ENCODE measurements around the gene APRT. TPM values are rescaled to one million over a fixed set of nuclear protein-coding genes. Genes with fewer than 3 reads are reported as not detected.

Gene APRT
- total and polyA plus RNA-seq, 9 of the 15 experiments (the other 6 are each of a cell fraction or from before 2014, with no cell fraction given): 41.7 to 409 (median 146) TPM

GRCh38 chr16:88782454-88783390 lies 29.0 kb downstream of the APRT start (continued):
- TF ChIP-seq KAT2B (IDR thresholded peaks at IDR 0.05; ENCODE audit: low read depth, low read length) (no peak), ZFX (CRISPR knock-in tag; IDR thresholded peaks at IDR 0.05) (peak; percentile 41; the same call in 1 of the 2 replicates), RBM22 (IDR thresholded peaks at IDR 0.05; ENCODE audit: low read depth, low read length, poor library complexity, severe bottlenecking) (peak; percentile 48), NELFE (IDR thresholded peaks at IDR 0.05; ENCODE audit: insufficient read depth, insufficient read length) (no peak), ZNF780A (CRISPR knock-in tag; IDR thresholded peaks at IDR 0.05) (no peak), MCM2 (IDR thresholded peaks at IDR 0.05; ENCODE audit: low read depth) (no peak), KDM5B (IDR thresholded peaks at IDR 0.05; ENCODE audit: insufficient replicate concordance, low read depth, low read length) (peak; percentile 14), ZC3H4 (CRISPR knock-in tag; IDR thresholded peaks at IDR 0.05; ENCODE audit: borderline replicate concordance) (0 out of 2 replicates have a peak, but pooled peaks have one; percentile 65), NRF1 (conservative IDR thresholded peaks at IDR 0.05 in 1 of 2, IDR thresholded peaks at IDR 0.05 in 1 of 2) (peak; percentile 51 to 57; a peak in 2 of 4 replicates), CCNT2 (IDR thresholded peaks at IDR 0.05; ENCODE audit: borderline replicate concordance, extremely low read depth, insufficient read length, low read depth, low read length) (no peak), FOSL1 (tag; conservative IDR thresholded peaks at IDR 0.05) (peak; percentile 74; the same call in 1 of the 2 replicates), ZBTB2 (IDR thresholded peaks at IDR 0.05) (0 out of 2 replicates have a peak, but pooled peaks have one; percentile 11), JUN (IDR thresholded peaks at IDR 0.05; ENCODE audit: borderline replicate concordance, low read depth, low read length) (peak; percentile 60; the same call in 1 of the 2 replicates), JUN (CRISPR knock-in tag; IDR thresholded peaks at IDR 0.05; ENCODE audit: borderline replicate concordance) (no peak; the same call in 1 of the 2 replicates)
- TF ChIP-seq, protein P1, sequence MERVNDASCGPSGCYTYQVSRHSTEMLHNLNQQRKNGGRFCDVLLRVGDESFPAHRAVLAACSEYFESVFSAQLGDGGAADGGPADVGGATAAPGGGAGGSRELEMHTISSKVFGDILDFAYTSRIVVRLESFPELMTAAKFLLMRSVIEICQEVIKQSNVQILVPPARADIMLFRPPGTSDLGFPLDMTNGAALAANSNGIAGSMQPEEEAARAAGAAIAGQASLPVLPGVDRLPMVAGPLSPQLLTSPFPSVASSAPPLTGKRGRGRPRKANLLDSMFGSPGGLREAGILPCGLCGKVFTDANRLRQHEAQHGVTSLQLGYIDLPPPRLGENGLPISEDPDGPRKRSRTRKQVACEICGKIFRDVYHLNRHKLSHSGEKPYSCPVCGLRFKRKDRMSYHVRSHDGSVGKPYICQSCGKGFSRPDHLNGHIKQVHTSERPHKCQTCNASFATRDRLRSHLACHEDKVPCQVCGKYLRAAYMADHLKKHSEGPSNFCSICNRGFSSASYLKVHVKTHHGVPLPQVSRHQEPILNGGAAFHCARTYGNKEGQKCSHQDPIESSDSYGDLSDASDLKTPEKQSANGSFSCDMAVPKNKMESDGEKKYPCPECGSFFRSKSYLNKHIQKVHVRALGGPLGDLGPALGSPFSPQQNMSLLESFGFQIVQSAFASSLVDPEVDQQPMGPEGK (CRISPR knock-in tag; IDR thresholded peaks at IDR 0.05; ENCODE audit: borderline replicate concordance): no peak
- TF ChIP-seq, protein P2, sequence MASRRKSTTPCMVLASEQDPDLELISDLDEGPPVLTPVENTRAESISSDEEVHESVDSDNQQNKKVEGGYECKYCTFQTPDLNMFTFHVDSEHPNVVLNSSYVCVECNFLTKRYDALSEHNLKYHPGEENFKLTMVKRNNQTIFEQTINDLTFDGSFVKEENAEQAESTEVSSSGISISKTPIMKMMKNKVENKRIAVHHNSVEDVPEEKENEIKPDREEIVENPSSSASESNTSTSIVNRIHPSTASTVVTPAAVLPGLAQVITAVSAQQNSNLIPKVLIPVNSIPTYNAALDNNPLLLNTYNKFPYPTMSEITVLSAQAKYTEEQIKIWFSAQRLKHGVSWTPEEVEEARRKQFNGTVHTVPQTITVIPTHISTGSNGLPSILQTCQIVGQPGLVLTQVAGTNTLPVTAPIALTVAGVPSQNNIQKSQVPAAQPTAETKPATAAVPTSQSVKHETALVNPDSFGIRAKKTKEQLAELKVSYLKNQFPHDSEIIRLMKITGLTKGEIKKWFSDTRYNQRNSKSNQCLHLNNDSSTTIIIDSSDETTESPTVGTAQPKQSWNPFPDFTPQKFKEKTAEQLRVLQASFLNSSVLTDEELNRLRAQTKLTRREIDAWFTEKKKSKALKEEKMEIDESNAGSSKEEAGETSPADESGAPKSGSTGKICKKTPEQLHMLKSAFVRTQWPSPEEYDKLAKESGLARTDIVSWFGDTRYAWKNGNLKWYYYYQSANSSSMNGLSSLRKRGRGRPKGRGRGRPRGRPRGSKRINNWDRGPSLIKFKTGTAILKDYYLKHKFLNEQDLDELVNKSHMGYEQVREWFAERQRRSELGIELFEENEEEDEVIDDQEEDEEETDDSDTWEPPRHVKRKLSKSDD (conservative IDR thresholded peaks at IDR 0.05; ENCODE audit: low read length): no peak
